Measurements from ENCODE around the gene RFX7.

The RFX7 gene

GRCh38 chr15:56105855-56106254 is 137.8 kb downstream of the RFX7 start:
- Histone ChIP-seq H3K36me3 (ENCODE audit: low read length) (peaks cover 19% of the 10 kb centered on the region; the same call in 1 of the 2 replicates), H2AFZ (ENCODE audit: low read depth, low read length, severe bottlenecking) (no peak overlapping the region), H3K27ac (ENCODE audit: low read depth, low read length) (no peak overlapping the region), H3K4me2 (ENCODE audit: low read depth, low read length, poor library complexity, severe bottlenecking) (no peak overlapping the region), H3K79me2 (ENCODE audit: insufficient read depth, low read length) (no peaks in the 10 kb centered on the region), H3K9me3 (ENCODE audit: insufficient read depth, low read length) (no peaks in the 10 kb centered on the region), H3F3A (ENCODE audit: insufficient read depth) (no peaks in the 10 kb centered on the region), H3K4me3 (ENCODE audit: insufficient read depth, low read length, poor library complexity, severe bottlenecking) (no peak overlapping the region), H4K20me1 (ENCODE audit: low read depth, low read length) (peaks cover 4% of the 10 kb centered on the region; the same call in 1 of the 2 replicates), H3K27me3 (ENCODE audit: low read length) (no peaks in the 10 kb centered on the region), H3K9ac (ENCODE audit: low read length) (no peak overlapping the region), H3K9me2 (replicated peaks; ENCODE audit: insufficient read depth, low read length) (no peaks in the 10 kb centered on the region)
- TF ChIP-seq, protein P1, sequence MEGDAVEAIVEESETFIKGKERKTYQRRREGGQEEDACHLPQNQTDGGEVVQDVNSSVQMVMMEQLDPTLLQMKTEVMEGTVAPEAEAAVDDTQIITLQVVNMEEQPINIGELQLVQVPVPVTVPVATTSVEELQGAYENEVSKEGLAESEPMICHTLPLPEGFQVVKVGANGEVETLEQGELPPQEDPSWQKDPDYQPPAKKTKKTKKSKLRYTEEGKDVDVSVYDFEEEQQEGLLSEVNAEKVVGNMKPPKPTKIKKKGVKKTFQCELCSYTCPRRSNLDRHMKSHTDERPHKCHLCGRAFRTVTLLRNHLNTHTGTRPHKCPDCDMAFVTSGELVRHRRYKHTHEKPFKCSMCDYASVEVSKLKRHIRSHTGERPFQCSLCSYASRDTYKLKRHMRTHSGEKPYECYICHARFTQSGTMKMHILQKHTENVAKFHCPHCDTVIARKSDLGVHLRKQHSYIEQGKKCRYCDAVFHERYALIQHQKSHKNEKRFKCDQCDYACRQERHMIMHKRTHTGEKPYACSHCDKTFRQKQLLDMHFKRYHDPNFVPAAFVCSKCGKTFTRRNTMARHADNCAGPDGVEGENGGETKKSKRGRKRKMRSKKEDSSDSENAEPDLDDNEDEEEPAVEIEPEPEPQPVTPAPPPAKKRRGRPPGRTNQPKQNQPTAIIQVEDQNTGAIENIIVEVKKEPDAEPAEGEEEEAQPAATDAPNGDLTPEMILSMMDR (IDR thresholded peaks at IDR 0.05; ENCODE audit: insufficient read depth, low read length, poor library complexity, severe bottlenecking) = no peak
- TF ChIP-seq EZH2phosphoT487 (conservative IDR thresholded peaks at IDR 0.05; ENCODE audit: low read length) = no peak

DNA sequence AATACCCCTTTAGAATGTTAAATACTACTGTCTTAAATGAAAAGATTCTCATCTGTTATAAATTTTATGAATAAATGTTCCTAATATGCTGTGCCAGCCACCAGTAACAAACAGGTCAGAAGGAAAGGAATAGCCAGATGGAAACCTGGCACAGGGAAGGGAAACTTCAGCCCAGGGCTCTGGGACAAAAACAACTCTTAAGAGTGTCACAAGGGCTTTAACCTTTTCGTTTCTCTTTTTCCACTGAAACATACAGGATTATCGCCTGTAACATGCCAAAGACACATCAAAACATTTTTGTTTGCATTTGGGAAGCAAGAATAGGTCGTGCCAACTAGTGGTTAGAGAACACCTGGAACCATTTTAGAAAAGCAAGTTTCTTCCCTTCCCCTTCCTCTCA is 141.2 kb downstream of the RFX7 start:
- H3K27me3 ChIP-seq (ENCODE audit: low read length) = no peaks in the 10 kb centered on the region
- no peak overlapping the region for H3K27ac ChIP-seq (ENCODE audit: low read depth, low read length)
- H4K20me1 ChIP-seq (ENCODE audit: low read depth, low read length) = peaks cover 2% of the 10 kb centered on the region
- no peak overlapping the region for H3K9ac ChIP-seq (ENCODE audit: low read length)
- H3K9me3 ChIP-seq (ENCODE audit: insufficient read depth, low read length) = no peaks in the 10 kb centered on the region
- H3F3A ChIP-seq (ENCODE audit: insufficient read depth) = no peaks in the 10 kb centered on the region
- no peak overlapping the region for H3K4me2 ChIP-seq (ENCODE audit: low read depth, low read length, poor library complexity, severe bottlenecking)
- H3K9me2 ChIP-seq (replicated peaks; ENCODE audit: insufficient read depth, low read length) = no peaks in the 10 kb centered on the region
- TF ChIP-seq EZH2phosphoT487 (conservative IDR thresholded peaks at IDR 0.05; ENCODE audit: low read length) = no peak
- TF ChIP-seq, protein P1 (IDR thresholded peaks at IDR 0.05; ENCODE audit: insufficient read depth, low read length, poor library complexity, severe bottlenecking) = no peak
- peaks cover 33% of the 10 kb centered on the region; the same call in 1 of the 2 replicates for H3K36me3 ChIP-seq (ENCODE audit: low read length)
- no peaks in the 10 kb centered on the region for H3K79me2 ChIP-seq (ENCODE audit: insufficient read depth, low read length)
- no peak overlapping the region for H3K4me3 ChIP-seq (ENCODE audit: insufficient read depth, low read length, poor library complexity, severe bottlenecking)
- H2AFZ ChIP-seq (ENCODE audit: low read depth, low read length, severe bottlenecking) = no peak overlapping the region

GRCh38 chr15:56099311-56099710 is 144.4 kb downstream of the RFX7 start:
- no peaks in the 10 kb centered on the region; the same call in 1 of the 2 replicates for H4K20me1 ChIP-seq (ENCODE audit: low read depth, low read length)
- no peaks in the 10 kb centered on the region for H3K9me3 ChIP-seq (ENCODE audit: insufficient read depth, low read length)
- H3K27ac ChIP-seq (ENCODE audit: low read depth, low read length) = no peak overlapping the region
- H3F3A ChIP-seq (ENCODE audit: insufficient read depth) = no peaks in the 10 kb centered on the region
- no peak overlapping the region for H2AFZ ChIP-seq (ENCODE audit: low read depth, low read length, severe bottlenecking)
- H3K9me2 ChIP-seq (replicated peaks; ENCODE audit: insufficient read depth, low read length) = no peaks in the 10 kb centered on the region
- peaks cover 46% of the 10 kb centered on the region for H3K36me3 ChIP-seq (ENCODE audit: low read length)
- no peak overlapping the region for H3K4me3 ChIP-seq (ENCODE audit: insufficient read depth, low read length, poor library complexity, severe bottlenecking)
- H3K79me2 ChIP-seq (ENCODE audit: insufficient read depth, low read length) = no peaks in the 10 kb centered on the region
- no peak overlapping the region for H3K4me2 ChIP-seq (ENCODE audit: low read depth, low read length, poor library complexity, severe bottlenecking)
- H3K27me3 ChIP-seq (ENCODE audit: low read length) = no peaks in the 10 kb centered on the region
- TF ChIP-seq, protein P1 (IDR thresholded peaks at IDR 0.05; ENCODE audit: insufficient read depth, low read length, poor library complexity, severe bottlenecking) = no peak
- TF ChIP-seq EZH2phosphoT487 (conservative IDR thresholded peaks at IDR 0.05; ENCODE audit: low read length) = no peak
- no peak overlapping the region for H3K9ac ChIP-seq (ENCODE audit: low read length)

Measured in SU-DHL-6 (cell line).